ENCODE data around the gene CLPTM1L. TPM values are rescaled to one million over a fixed set of nuclear protein-coding genes. Genes with fewer than 3 reads are reported as not detected.
"Not testable (repeated sequence)": the region's sequence is repeated elsewhere in the genome, so short reads cannot be mapped to it uniquely, and the experiment has no call there.

CLPTM1L gene
- total RNA-seq, 2 donors from 2014 or later, result 68.0 to 89.4 TPM

GRCh38 chr5:1362242-1363015, 17.5 kb upstream of the CLPTM1L start:
- Histone ChIP-seq H3K4me1 (ENCODE audit: control insufficient read depth, insufficient read depth, low read length) (no peaks in the 10 kb centered on the region), H3K9ac (ENCODE audit: extremely low read depth, low read length, poor library complexity, severe bottlenecking) (no peak overlapping the region), H3K27me3 (ENCODE audit: control insufficient read depth, insufficient read depth, low read length, poor library complexity, severe bottlenecking) (peaks cover 13% of the 10 kb centered on the region), H3K27ac (ENCODE audit: low read depth, low read length) (no peak overlapping the region), H3K9me3 (ENCODE audit: control insufficient read depth, low read length) (no peaks in the 10 kb centered on the region), H3K4me3 (ENCODE audit: low read length) (no peak overlapping the region), H3K36me3 (ENCODE audit: control insufficient read depth, insufficient read depth, low read length) (no peaks in the 10 kb centered on the region)
- no peak for DNase-seq
- H3K36me3 Mint-ChIP-seq (ENCODE audit: low read depth), result no peaks in the 10 kb centered on the region
- WGBS, 2 experiments (ENCODE audit: insufficient coverage in 1 of 2, insufficient read length in 1 of 2), result 89 to 91% methylated on average over 26 to 29 of the region's 29 CpGs
- H3K4me1 Mint-ChIP-seq, result no peaks in the 10 kb centered on the region
- TF ChIP-seq CTCF (conservative IDR thresholded peaks at IDR 0.05), result no peak
- no peaks in the 10 kb centered on the region for H3K9me3 Mint-ChIP-seq
- H3K4me3 Mint-ChIP-seq, result no peak overlapping the region
- H3K27me3 Mint-ChIP-seq (ENCODE audit: insufficient read depth), result peaks cover 4% of the 10 kb centered on the region
- no peak overlapping the region for H3K27ac Mint-ChIP-seq

GRCh38 chr5:1360861-1361260, 16.0 kb upstream of the CLPTM1L start:
- Mint-ChIP-seq H3K36me3 (ENCODE audit: low read depth) (no peaks in the 10 kb centered on the region), H3K4me3 (no peak overlapping the region), H3K4me1 (no peaks in the 10 kb centered on the region), H3K27ac (no peak overlapping the region), H3K9me3 (no peaks in the 10 kb centered on the region), H3K27me3 (ENCODE audit: insufficient read depth) (peaks cover 3% of the 10 kb centered on the region)
- peaks cover 7% of the 10 kb centered on the region for H3K27me3 ChIP-seq (ENCODE audit: control insufficient read depth, insufficient read depth, low read length, poor library complexity, severe bottlenecking)
- DNase-seq, result no peak
- H3K9ac ChIP-seq (ENCODE audit: extremely low read depth, low read length, poor library complexity, severe bottlenecking), result no peak overlapping the region
- no peaks in the 10 kb centered on the region for H3K36me3 ChIP-seq (ENCODE audit: control insufficient read depth, insufficient read depth, low read length)
- TF ChIP-seq CTCF (conservative IDR thresholded peaks at IDR 0.05), result no peak
- no peaks in the 10 kb centered on the region for H3K4me1 ChIP-seq (ENCODE audit: control insufficient read depth, insufficient read depth, low read length)
- no peak overlapping the region for H3K4me3 ChIP-seq (ENCODE audit: low read length)
- 89 to 96% methylated on average over 3 to 4 of the region's 4 CpGs for WGBS, 2 experiments (ENCODE audit: insufficient coverage in 1 of 2, insufficient read length in 1 of 2)
- no peaks in the 10 kb centered on the region for H3K9me3 ChIP-seq (ENCODE audit: control insufficient read depth, low read length)
- no peak overlapping the region for H3K27ac ChIP-seq (ENCODE audit: low read depth, low read length)

- H3K36me3 Mint-ChIP-seq (ENCODE audit: low read depth); H3K36me3 ChIP-seq (ENCODE audit: control insufficient read depth, insufficient read depth, low read length); H3K4me1 Mint-ChIP-seq; DNase-seq; H3K4me3 Mint-ChIP-seq; H3K27ac Mint-ChIP-seq; H3K4me3 ChIP-seq (ENCODE audit: low read length); H3K27me3 ChIP-seq (ENCODE audit: control insufficient read depth, insufficient read depth, low read length, poor library complexity, severe bottlenecking); H3K27me3 Mint-ChIP-seq (ENCODE audit: insufficient read depth); H3K27ac ChIP-seq (ENCODE audit: low read depth, low read length); H3K4me1 ChIP-seq (ENCODE audit: control insufficient read depth, insufficient read depth, low read length); H3K9me3 ChIP-seq (ENCODE audit: control insufficient read depth, low read length); H3K9ac ChIP-seq (ENCODE audit: extremely low read depth, low read length, poor library complexity, severe bottlenecking); H3K9me3 Mint-ChIP-seq: not testable (repeated sequence)
- WGBS, 2 experiments (ENCODE audit: insufficient coverage in 1 of 2, insufficient read length in 1 of 2), result 96% methylated on average over 4 to 7 of the region's 7 CpGs
These were observed 15.5 kb upstream of the CLPTM1L start for GRCh38 chr5:1360367-1360766.

Data from endodermal cell (in vitro differentiated cells).